T1000 (cell line): Measurements from ENCODE around the gene LCNL1.

Source experiments
- DNase-seq: peaks from one replicate; lab custom pipeline; 2025; ENCODE audit warnings: mixed read lengths; lab: John Stamatoyannopoulos, UW

The LCNL1 gene

DNA sequence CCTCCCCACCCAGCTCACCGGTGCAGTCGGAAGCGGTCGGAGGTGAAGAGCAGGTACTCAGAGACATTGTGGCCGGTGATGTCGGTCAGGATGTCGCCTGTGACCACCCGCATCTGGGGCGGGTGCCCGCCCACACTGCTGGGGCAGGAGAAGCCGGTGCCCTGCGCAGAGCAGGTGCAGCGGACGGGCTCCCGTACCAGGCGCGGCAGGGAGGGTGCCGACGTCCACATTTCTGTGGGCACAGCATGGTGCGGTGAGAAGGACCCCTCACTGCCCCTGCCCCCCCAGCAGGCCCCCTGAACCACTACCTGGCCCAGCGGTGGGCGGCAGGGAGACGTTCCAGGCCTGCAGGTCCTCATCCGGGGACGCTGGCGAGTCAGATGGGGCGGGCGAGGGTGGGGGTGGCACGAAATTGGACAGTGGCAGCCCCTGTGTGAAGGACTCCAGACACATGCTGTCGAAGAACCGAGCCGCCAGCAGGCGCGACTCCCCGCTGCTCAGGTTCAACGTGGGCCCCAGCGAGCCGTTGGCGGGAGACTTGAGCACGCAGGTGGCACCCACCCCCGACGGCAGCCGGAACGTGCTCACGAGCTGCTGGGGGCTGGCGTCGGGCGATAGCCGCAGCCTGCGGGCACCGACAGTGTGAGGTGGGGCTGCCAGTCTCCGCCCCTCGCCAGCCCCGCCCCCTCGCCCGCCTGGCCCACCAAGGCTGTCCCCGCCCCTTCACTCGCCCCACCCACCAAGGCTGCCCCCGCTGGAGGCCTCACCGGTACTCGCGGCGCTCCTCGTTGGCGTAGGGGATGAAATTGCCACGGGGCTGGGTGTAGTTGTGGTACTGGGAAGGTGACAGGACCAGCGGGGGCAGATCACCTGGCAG is 30.1 kb downstream of the LCNL1 start:
- DNase-seq: no peak

DNA sequence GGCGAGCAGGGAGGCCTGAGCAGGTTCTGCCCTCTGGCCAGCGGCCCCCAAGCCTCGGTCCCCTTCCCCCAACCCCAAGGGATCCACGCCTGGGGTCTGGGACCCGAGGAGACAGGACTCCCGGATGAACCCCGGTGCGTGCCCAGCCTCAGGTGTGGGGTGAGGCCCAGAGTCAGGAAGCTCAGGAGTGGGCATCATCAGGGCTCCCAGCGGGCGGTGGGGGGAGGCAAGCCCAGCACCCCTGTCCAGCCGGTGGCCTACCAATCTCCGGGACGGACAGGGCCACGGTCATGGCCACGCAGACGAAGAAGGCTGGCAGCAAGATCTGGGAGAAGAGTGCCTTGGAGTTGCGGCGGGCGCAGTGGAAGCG is 30.8 kb downstream of the LCNL1 start:
- no peak for DNase-seq

DNA sequence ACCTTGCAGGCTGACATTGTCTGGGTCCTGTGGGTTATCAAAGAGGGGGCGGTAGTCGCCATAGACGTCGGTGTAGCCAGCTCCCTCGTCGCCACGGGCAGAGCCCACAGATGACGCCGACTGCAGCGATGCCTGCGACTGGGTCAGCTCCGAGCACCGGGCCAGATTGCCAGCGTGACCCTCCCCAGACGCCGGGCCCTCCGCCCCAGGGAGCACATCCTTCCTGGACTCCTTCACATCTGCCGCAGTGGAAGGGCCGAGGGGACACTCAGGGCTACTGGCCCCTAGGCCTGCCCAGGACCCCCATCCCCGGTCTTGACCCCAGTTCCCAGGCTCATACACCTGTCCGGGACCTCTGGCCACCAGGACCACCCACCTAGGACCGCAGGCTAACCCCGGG is 31.4 kb downstream of the LCNL1 start:
- DNase-seq: no peak

DNA sequence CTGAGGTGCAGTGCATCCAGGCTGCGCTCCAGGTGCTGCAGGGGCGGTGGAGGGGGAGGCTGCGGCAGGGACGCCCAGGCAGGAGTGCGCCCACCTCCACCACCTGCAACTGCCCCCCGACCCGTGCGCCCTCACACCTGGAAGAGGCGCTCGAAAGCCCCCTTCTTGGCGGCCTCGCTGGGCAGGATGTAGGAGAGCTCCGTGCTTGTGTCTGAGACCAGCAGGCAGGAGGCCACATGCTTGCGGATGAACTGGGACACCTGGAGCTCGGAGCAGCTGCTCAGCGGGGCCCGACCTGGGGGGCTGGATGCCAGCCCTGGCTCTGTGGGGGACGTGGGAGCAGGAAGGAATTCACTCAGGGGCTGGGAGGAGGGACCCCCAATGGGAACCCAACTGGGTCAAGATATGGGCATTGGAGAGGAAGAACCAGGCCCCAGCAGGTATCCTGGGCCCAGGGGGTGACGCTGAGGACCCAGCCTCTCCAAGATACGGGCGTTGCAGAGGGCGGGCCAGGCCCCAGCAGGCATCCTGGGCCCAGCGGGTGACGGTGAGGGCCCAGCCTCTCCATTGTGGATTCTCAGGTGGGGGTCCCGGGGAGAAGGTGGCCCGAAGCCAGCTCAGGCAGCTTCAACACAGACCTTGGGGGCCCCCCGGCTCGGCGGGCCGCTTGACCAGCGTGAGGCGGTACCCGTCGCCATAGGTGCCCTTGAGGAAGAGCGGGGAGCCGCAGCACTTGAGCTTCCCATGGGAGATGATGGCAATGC is 32.2 kb downstream of the LCNL1 start:
- DNase-seq: no peak

DNA sequence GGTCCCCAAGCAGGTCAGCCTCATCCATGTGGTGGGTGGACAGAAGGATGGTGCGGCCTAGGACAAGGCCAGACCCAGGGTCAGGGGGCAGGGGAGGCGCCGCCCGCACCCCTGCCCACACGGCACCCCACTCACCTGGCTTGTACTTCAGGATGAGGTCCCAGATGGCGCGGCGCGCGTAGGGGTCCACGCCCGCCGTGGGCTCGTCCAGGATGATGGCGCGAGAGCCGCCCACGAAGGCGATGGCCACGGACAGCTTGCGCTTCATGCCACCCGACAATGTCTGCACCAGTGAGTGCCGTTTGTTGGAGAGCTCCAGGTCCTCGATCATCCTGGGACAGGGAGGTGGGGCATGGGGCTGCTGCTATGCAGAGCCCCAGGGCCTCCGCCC is 32.7 kb downstream of the LCNL1 start:
- no peak for DNase-seq

DNA sequence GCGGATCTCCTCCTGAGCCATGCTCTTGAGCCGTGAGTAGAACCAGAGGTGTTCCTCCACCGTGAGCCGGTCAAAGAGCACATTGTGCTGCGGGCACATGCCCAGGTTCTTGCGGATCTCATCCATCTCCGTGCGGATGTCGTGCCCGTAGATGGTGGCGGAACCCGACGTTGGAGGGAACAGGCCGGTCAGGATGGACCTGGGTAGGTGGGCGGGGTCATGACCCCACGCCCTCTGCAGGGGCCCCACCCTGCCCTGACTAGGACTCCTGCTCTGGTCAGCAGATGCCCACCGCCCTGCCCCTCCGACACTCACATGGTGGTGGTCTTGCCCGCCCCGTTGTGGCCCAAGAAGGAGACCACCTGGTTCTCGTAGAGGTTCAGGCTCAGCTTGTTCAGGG is 33.2 kb downstream of the LCNL1 start:
- DNase-seq: no peak

DNA sequence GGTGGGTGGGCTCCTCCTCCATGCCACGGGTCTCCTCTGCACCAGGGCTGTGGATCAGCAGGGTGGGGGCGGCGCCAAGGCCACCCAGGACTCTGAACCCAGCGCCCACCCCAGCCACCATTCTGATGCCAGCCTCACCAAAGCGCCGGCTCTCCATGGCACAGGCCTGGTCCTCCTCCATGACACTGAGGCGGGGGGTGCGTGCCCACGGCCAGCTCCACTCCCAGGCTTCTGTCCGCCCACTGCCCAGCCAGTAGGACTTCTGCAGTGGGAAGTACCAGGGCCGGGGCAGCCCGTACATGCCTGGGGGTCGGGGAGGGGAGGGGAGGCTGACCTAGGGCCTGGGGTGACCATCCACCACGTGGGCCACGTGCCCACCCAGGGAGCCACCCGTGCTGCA is 33.6 kb downstream of the LCNL1 start:
- DNase-seq: no peak

DNA sequence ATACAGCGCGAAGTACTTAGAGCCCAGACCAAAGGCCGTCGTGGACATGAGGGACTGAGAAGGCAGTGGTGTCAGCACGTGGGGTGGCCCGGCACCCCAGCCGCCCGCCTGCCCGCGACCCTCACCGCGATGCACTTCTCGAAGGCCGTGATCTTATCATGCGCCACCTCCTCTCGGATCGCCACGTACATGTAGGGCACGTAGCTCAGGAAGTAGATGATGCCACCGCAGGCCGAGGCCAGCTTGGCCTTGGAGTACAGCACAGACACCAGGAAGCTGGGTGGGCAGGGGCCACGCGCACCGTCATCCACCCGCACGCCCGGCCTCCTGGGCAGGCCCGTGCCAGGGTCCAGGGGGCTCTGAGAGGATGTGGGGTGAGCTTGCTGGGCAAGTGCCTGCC is 34.3 kb downstream of the LCNL1 start:
- DNase-seq: no peak

DNA sequence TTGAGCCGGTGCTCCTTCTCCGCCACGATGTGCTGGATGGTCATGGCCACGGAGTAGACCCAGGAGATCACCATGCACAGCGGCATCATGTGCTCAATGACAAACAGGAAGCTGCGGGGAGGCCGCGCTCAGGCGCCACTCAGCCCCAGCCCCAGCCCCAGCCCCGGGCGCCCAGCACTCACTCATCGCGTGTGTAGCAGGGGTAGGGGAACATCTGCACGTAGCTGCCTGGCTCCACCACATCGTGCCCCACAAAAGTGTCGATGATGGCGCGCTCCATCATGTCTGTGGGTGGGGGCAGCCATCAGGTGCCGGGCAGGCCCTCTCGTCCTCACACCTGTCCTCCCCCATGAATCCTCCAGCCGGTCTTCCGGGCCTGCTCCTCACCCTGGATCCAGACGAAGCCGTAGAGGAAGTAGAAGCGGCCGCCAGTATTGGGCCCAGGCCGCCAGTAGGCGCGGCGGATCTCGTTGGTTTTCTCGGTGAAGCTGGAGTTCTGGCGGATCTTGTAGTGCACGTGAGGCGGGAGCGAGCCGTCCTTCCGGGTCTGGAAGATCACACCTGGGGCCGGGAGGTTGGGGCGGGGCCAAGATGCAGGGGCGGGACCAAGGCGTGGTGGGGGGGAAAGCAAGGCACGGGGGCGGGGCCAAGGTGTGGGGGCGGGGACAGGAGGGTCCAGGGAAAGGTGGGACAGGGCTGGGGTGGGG is 35.2 kb downstream of the LCNL1 start:
- DNase-seq: no peak

DNA sequence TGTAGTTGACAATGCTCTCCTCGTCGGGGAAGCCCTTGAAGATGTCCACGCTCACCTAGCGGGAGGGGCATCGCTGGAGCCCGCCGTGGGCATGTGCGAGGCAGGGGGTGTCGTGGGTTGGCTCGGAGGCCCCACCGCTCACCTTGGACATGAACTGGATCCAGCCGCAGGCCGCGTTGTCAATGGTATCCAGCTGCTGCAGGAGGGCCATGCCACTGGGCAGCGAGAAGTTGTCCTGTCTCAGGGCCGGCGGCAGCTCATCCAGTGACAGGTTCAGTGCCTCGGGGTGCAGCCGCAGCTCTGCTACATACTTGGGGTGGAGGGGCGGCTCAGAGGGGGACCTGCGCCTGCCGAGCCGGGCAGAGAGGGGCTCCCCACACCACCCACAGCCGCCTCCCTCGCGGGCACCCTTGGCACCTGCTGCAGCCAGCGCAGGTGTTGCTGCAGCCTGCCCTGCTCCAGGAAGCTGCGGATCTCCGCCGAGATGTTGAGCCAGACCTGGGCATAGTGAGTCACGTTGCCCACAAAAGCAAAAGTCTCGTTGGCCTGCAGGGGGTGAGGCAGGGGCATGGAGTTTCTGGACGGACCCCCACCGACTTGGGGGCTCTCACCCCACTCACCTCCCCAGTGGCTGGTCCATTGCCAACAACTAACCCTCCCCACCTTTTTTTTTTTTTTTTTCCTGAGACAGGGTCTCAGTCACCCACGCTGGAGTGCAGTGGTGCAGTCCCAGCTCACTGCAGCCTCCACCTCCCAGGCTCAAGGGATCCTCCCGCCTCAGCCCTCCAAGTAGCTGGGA is 36.2 kb downstream of the LCNL1 start:
- DNase-seq: no peak

DNA sequence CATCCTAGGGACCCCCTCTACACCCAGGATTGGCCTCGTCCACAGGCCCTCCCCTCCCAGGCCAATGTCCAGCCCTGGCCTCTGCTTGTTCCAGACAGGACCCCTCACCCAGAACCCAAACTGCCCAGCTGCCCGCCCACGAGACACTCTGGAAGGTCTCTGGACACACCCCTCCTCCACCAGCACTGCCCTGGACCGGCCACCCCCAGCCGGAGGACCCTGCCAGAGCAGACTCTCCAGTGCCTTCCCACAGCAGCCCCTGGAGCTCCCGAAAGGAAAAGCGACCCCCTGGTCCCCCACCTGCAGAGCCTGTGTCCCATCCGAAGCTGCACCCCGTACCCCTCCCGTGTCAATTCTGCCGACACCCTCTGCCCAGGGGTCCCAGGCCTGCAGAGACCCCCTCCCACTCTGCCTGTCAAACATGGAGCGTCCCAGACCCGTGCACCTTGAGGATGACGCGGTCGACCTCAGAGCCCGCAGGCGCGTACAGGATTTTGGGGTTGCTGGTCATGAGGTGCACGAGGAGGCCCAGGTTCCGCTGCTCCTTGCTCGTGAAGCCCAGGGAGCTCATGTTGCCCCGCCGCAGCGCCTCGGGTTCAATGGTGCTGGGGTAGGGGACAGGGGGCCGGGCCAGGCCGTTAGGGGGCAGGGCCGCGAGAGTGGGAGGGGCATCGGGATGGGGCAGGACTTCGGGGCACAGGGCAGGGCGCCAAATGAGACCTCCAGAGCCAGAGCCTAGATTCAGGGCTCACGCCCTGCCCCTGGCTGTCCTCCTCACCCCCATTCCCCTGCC is 37.3 kb downstream of the LCNL1 start:
- DNase-seq: no peak

DNA sequence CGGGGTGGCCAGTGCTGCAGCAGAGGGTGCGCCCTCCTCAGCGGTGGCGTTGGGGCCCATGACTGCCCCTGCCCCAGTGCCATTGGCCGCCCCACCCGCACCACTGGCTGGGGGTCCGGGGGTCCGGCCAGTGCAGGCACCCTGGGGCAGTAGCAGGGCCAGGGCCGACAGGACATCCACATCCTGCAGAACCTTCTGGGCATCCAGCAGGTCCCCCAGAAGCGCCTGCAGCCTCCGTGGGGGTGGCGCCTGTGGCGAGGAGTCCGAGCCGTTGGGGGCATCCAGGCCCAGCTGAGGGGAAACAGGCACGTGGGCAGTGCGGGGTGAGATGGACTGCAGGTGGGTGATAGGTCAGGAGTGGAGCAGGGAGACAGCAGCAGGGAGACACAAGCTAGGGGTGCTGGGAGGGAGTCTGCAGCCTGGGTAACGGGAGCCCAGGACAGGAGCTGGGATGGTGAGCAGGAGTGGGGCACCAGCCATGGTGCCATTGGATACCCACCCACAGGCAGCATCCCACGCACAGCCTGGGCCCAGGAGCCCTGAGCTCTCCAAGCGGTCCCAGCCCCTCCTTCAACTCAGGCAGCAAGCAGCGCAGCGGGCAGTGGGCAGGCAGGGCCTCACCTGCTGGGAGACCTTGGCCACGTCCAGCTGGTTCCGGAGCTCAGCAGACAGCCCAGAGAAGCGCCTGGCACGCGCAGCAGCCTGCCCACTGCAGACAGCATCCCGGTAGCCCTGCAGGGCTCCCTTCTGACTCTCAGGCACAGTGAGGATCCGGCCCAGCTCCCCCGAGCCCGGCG is 38.2 kb downstream of the LCNL1 start:
- no peak for DNase-seq

DNA sequence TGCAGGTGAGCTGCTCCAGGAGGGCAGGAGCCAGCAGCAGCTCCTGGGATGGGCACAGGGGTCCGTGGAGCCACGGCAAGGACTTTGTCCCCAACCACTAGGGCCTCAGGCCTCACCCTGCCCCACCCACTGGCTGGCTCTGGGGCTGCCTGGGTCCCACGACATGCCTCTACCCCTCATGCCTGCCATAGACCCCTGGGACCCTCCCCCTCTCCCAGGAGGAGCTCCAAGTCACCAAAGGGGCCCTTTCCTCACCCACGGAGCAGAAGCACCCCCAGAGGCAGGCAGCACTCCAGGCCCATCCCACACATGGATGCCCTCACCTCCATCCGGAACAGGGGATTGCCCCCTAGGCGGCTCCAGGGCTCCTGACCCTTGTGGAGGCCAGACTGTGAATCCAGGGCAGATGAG is 38.8 kb downstream of the LCNL1 start:
- DNase-seq: no peak

DNA sequence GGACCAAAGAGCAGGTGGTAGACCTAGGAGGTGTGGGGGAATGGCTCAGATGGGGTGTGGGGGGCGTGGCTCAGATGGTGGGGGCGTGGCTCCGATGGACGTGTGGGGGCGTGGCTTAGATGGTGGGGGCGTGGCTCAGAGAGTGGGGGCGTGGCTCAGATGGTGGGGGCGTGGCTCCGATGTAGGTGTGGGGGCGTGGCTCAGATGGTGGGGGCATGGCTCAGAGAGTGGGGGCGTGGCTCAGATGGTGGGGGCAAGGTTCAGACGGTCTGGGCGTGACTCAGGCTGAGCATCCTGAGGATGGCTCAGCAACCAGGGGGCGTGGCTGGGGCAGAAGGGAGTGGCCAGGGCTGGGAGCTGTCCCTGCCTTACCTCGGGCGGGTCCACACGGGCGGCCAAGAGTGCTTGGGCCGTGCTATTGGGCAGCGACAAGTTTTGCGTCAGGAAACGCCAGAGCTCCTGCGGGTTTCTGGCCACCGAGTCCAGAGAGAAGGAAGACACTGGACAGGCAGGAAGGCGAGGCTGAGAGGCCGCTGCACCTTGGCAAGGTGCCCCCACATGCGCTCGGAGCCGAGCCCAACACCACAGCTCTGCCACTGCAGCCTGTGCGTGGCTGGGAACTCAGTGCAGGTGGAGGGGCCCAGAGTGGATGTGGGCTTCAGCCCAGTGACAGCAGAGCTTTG is 39.3 kb downstream of the LCNL1 start:
- DNase-seq: peak; percentile 79

DNA sequence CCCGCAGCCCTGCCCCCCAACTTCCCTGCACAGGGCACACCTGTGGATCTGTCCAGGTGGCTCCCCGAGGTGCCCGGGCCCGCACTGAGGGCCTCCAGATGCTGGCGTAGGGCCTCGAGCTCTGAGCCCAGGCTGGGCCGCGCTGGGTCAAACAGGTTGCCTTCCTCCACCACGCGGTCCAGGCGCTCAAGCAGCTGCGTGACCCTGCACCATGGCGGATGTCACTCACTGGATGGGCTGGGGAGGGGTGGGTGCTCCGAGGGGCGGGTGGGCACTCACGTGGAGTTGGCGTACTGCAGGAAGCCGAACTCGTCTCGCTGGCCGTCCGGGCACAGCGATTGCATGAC is 39.8 kb downstream of the LCNL1 start:
- no peak for DNase-seq

DNA sequence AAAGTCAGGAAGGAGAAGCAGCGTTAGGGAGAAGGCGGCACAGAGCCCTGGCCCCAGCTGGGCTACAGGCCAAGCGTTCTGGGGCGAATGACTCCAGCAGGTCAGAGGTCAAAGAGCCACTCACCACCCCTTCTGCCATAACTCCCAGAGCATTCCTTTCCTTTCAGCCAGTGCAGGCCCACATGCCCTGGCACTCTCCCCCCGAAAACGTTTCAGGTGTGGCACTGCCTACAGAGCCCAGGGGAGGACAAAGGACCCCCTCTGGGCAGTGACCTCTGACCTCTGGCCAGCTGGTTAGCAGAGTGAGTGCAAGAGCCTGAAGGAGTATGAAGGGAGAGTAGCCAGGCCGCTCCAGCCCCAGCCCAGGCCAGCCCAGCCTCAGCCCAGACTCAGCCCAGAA is 40.4 kb downstream of the LCNL1 start:
- DNase-seq: no peak

DNA sequence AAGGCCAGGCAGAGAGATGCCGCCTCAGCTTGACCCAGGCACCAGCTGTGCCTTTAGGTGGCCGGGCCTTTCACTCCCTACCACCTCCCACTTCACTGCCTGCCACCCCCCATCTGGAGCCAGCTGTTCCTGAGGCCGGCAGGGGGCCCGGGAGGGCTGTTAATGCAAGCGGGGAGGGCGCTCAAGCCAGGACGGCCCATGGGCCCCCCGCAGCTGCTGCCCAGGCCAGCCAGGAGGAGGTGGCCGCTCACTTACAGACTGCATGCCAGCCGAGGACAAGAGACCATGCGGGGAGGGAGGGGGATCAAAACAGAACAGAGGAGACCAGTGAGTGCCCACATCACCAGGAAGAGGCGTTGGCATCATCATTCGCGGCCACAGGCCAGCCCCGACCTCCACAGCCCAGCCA is 40.8 kb downstream of the LCNL1 start:
- DNase-seq: no peak

DNA sequence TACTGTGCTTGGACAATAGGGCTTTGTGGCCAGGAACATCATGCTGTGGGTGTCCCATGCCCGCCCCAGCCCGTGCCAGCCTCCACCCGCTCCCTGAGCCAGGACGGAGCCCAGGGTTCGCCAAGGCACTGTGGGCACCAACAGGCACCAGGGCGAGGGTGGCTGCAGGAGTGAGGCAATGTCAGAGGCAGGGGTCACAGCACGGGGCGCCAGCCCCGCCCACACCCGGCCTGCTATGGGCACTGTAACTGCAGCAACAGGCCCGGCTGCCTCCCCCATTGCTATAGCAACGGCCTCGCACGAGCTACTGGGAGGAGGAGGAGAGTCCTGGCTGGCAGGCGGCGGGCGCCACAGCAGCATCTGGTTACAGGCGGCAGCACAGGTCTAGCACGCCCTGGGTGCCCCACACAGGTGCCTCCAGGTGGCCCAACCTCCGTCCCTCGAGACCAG is 42.7 kb downstream of the LCNL1 start:
- DNase-seq: no peak

DNA sequence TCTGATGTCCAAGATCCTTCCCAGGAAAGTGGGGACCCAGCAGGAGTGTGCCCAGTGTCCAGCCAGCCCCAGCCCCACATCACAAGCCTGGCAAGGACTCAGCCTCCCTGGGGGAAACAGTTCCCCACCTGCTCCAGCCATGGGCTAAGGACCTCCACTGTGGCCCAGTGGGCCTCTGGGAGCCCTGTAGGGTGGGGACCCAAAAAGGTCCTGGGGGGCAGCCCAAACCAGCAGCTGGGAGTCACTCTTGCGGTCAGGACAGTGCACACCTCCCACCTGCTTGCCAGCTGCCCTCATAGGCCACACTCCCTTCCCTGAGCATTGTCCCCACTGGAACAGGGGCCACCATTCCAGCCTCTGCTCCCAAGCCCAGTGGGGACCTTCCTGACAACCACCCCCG is 43.6 kb downstream of the LCNL1 start:
- DNase-seq: no peak

DNA sequence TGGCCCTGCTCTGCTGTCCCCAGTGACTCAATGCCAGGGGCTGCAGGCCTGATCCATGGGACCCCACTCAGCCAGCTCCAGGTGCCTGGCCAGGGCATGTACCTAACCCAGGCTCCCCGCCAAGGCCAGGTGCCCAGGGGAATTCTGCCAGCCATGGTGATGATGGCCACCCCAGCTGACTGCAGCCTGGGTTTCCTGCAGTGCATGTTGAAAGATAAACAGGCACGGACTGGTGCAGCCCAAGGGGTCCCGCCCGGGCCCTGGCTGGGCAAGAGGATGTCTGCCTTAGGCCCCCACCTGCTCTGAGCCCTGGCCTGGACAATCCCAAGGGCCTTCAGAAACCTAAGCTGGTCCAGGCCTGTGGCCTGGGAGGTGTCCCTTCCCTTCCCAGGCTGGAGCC is 44.0 kb downstream of the LCNL1 start:
- no peak for DNase-seq
